ENCODE measurements around the gene ABTB2.

The ABTB2 gene

GRCh38 chr11:34209809-34210208 is 148.0 kb downstream of the ABTB2 start:
- DNase-seq (ENCODE audit: low read depth): no peak

- DNase-seq (ENCODE audit: low read depth): no peak
Measured at GRCh38 chr11:34208266-34209135, 149.3 kb downstream of the ABTB2 start.

GRCh38 chr11:34207487-34208180 is 150.2 kb downstream of the ABTB2 start:
- no peak for DNase-seq (ENCODE audit: low read depth)

- DNase-seq (ENCODE audit: low read depth): no peak
Measured at GRCh38 chr11:34206407-34207300, 151.2 kb downstream of the ABTB2 start.

- no peak for DNase-seq (ENCODE audit: low read depth)
Measured at GRCh38 chr11:34205326-34206035, 152.3 kb downstream of the ABTB2 start.

GRCh38 chr11:34204396-34205279 is 153.2 kb downstream of the ABTB2 start:
- DNase-seq (ENCODE audit: low read depth): no peak

GRCh38 chr11:34203377-34203871 is 154.4 kb downstream of the ABTB2 start:
- no peak for DNase-seq (ENCODE audit: low read depth)

GRCh38 chr11:34201129-34201528 is 156.7 kb downstream of the ABTB2 start:
- no peak for DNase-seq (ENCODE audit: low read depth)

GRCh38 chr11:34199525-34199924 is 158.3 kb downstream of the ABTB2 start:
- no peak for DNase-seq (ENCODE audit: low read depth)

GRCh38 chr11:34198523-34198922 is 159.3 kb downstream of the ABTB2 start:
- DNase-seq (ENCODE audit: low read depth): no peak

GRCh38 chr11:34197256-34197655 is 160.6 kb downstream of the ABTB2 start:
- no peak for DNase-seq (ENCODE audit: low read depth)

- no peak for DNase-seq (ENCODE audit: low read depth)
Measured at GRCh38 chr11:34194576-34195335, 163.1 kb downstream of the ABTB2 start.

- DNase-seq (ENCODE audit: low read depth): no peak
Measured at GRCh38 chr11:34192481-34193401, 165.1 kb downstream of the ABTB2 start.

- DNase-seq (ENCODE audit: low read depth): no peak
Measured at GRCh38 chr11:34191578-34191977, 166.2 kb downstream of the ABTB2 start.

GRCh38 chr11:34190192-34191139 is 167.3 kb downstream of the ABTB2 start:
- no peak for DNase-seq (ENCODE audit: low read depth)

GRCh38 chr11:34189191-34189590 is 168.6 kb downstream of the ABTB2 start:
- DNase-seq (ENCODE audit: low read depth): no peak

GRCh38 chr11:34188181-34188580 is 169.6 kb downstream of the ABTB2 start:
- no peak for DNase-seq (ENCODE audit: low read depth)
